Loucy (cell line): ENCODE data around the gene SLIT1.

Experiments used
- H2AFZ ChIP-seq: fragments of 200-600 bp; sonication (generic); 2 replicates; pipeline ENCODE4 v1.6.0; 2016; ENCODE audit warnings: antibody characterized with exemption, mild to moderate bottlenecking, low read length, moderate library complexity
- H3F3A ChIP-seq: fragments of 200-600 bp; 2 replicates; pipeline ENCODE4 v1.6.0; 2016; ENCODE audit warnings: antibody characterized with exemption, low read depth, mild to moderate bottlenecking
- H3K27me3 ChIP-seq: fragments of 200-600 bp; sonication (generic); 2 replicates; pipeline ENCODE4 v1.6.1; 2014; ENCODE audit warnings: low read length, mild to moderate bottlenecking; ENCODE audit not compliant: insufficient read depth, poor library complexity, severe bottlenecking
- H3K36me3 ChIP-seq: fragments of 200-600 bp; sonication (generic); 2 replicates; pipeline ENCODE4 v1.6.1; 2016; ENCODE audit warnings: low read length; ENCODE audit not compliant: insufficient read depth
- H3K4me1 ChIP-seq: fragments of 200-600 bp; sonication (generic); 2 replicates; pipeline ENCODE4 v1.5.1; 2014; ENCODE audit warnings: low read length, mild to moderate bottlenecking; ENCODE audit not compliant: insufficient read depth, poor library complexity, severe bottlenecking
- H3K4me2 ChIP-seq: fragments of 200-600 bp; sonication (generic); 2 replicates; pipeline ENCODE4 v1.6.0; 2014; ENCODE audit warnings: antibody characterized with exemption, low read length, low read depth, mild to moderate bottlenecking; ENCODE audit not compliant: poor library complexity, severe bottlenecking
- H3K4me3 ChIP-seq: fragments of 200-600 bp; sonication (generic); 2 replicates; pipeline ENCODE4 v1.5.1; 2014; ENCODE audit warnings: low read length, mild to moderate bottlenecking, mixed read lengths; ENCODE audit not compliant: poor library complexity, severe bottlenecking
- H3K79me2 ChIP-seq: fragments of 200-600 bp; sonication (generic); 2 replicates; pipeline ENCODE4 v1.6.1; 2014; ENCODE audit warnings: low read length; ENCODE audit not compliant: insufficient read depth
- H3K9ac ChIP-seq: fragments of 200-600 bp; sonication (generic); 2 replicates; pipeline ENCODE4 v1.6.0; 2014; ENCODE audit warnings: mild to moderate bottlenecking, low read depth, low read length, moderate library complexity; ENCODE audit not compliant: poor library complexity, severe bottlenecking
- H3K9me2 ChIP-seq: fragments of 200-600 bp; sonication (generic); replicated peaks from 2 replicates; pipeline ENCODE4 v1.6.1; 2016; ENCODE audit warnings: low read depth, low read length, mixed read lengths
- H3K9me3 ChIP-seq: fragments of 200-600 bp; sonication (generic); 2 replicates; pipeline ENCODE4 v1.6.1; 2014; ENCODE audit warnings: mild to moderate bottlenecking, antibody characterized with exemption, low read length, low read depth; ENCODE audit not compliant: insufficient read depth
- H4K20me1 ChIP-seq: fragments of 200-600 bp; sonication (generic); 2 replicates; pipeline ENCODE4 v1.6.0; 2014; ENCODE audit warnings: antibody characterized with exemption, low read length, mild to moderate bottlenecking; ENCODE audit not compliant: insufficient read depth, poor library complexity, severe bottlenecking
- EZH2phosphoT487 ChIP-seq: fragments of 200-600 bp; IDR thresholded peaks from 2 replicates; pipeline ENCODE4 v1.6.1; 2018; ENCODE audit warnings: antibody characterized with exemption, mild to moderate bottlenecking, moderate library complexity, borderline replicate concordance
- TF ChIP-seq, protein P1 (sequence below): fragments of 200-600 bp; sonication (generic); conservative IDR thresholded peaks from 2 replicates; pipeline ENCODE4 v1.5.1; 2014; ENCODE audit warnings: mild to moderate bottlenecking, antibody characterized with exemption, low read length

The SLIT1 gene

DNA sequence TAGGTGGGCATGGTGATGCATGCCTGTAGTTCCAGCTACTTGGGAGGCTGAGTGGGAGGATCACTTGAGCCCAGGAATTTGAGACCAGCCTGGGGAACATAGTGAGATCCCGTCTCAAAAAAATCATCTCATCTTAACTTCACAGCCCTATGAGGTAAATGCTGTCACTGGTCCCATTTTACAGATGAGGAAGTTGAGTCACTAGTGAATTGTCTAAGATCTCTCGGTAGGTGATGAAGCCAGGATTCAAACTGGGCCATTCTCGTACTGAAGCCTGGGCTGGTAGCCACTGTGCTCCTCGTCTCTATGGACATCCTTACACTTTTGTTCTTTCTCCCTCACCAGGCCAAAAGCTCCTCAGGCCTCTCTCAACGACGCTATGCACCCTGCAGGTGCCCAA lies 6.4 kb downstream of the SLIT1 start:
- Histone ChIP-seq H3K4me2 (no peak overlapping the region), H3K79me2 (no peaks in the 10 kb centered on the region), H4K20me1 (no peaks in the 10 kb centered on the region), H3K27me3 (no peaks in the 10 kb centered on the region), H3K9me2 (no peaks in the 10 kb centered on the region), H3F3A (no peaks in the 10 kb centered on the region), H3K9me3 (no peaks in the 10 kb centered on the region), H2AFZ (no peak overlapping the region), H3K9ac (no peak overlapping the region), H3K4me3 (no peak overlapping the region), H3K4me1 (peaks cover 5% of the 10 kb centered on the region), H3K36me3 (no peaks in the 10 kb centered on the region)
- TF ChIP-seq, protein P1, sequence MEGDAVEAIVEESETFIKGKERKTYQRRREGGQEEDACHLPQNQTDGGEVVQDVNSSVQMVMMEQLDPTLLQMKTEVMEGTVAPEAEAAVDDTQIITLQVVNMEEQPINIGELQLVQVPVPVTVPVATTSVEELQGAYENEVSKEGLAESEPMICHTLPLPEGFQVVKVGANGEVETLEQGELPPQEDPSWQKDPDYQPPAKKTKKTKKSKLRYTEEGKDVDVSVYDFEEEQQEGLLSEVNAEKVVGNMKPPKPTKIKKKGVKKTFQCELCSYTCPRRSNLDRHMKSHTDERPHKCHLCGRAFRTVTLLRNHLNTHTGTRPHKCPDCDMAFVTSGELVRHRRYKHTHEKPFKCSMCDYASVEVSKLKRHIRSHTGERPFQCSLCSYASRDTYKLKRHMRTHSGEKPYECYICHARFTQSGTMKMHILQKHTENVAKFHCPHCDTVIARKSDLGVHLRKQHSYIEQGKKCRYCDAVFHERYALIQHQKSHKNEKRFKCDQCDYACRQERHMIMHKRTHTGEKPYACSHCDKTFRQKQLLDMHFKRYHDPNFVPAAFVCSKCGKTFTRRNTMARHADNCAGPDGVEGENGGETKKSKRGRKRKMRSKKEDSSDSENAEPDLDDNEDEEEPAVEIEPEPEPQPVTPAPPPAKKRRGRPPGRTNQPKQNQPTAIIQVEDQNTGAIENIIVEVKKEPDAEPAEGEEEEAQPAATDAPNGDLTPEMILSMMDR = no peak
- no peak for TF ChIP-seq EZH2phosphoT487

DNA sequence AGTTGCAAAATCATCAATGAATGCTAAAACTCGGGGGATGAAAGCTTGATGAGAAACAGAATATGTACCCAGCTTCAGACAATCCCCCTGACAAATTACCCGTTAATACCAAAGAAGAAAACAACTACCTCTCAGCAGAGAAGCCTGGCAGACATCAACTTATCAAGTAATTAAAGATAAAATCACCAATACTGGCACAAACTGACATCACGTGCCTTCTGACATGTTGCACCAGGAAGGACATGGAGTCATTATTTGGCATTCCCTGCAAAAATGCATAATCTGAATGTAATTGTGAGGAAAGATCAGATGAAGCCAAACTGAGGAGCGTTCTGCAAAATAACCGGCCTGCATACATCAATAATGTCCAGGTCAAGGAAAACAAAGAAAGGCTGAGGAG lies 7.7 kb downstream of the SLIT1 start:
- H3F3A ChIP-seq = no peaks in the 10 kb centered on the region
- no peaks in the 10 kb centered on the region for H3K9me2 ChIP-seq
- no peak overlapping the region for H3K4me3 ChIP-seq
- H4K20me1 ChIP-seq = no peaks in the 10 kb centered on the region
- H3K9ac ChIP-seq = no peak overlapping the region
- H3K4me1 ChIP-seq = peaks cover 5% of the 10 kb centered on the region
- H3K9me3 ChIP-seq = no peaks in the 10 kb centered on the region
- TF ChIP-seq, protein P1 = no peak
- TF ChIP-seq EZH2phosphoT487 = no peak
- H3K79me2 ChIP-seq = no peaks in the 10 kb centered on the region
- H3K36me3 ChIP-seq = no peaks in the 10 kb centered on the region
- no peak overlapping the region for H2AFZ ChIP-seq
- no peak overlapping the region for H3K4me2 ChIP-seq
- no peaks in the 10 kb centered on the region for H3K27me3 ChIP-seq

DNA sequence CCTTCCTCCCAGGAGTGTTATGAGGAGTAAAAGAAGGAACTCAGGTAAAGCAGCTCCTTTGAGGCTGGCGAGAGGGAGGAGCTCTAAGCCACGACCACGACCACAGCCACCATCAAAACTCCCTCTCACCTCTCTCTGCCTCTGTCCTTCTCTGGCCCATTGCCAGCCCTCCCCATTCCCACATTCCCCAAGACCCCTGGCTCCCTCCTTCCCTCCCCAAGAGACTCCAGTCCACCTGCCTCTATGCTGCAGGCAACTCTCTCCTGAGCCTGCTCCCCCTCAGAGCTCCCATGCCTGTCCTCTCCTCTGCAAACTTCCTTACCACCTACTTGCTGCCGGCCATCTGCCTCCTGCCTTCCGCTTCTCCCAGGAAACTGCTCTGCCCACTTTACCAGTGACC lies 9.5 kb downstream of the SLIT1 start:
- Histone ChIP-seq H3F3A (no peaks in the 10 kb centered on the region), H3K27me3 (no peaks in the 10 kb centered on the region), H3K9me2 (no peaks in the 10 kb centered on the region), H4K20me1 (no peaks in the 10 kb centered on the region), H3K9me3 (no peaks in the 10 kb centered on the region), H2AFZ (no peak overlapping the region), H3K9ac (no peak overlapping the region), H3K79me2 (no peaks in the 10 kb centered on the region), H3K36me3 (no peaks in the 10 kb centered on the region), H3K4me1 (peaks cover 5% of the 10 kb centered on the region), H3K4me3 (no peak overlapping the region), H3K4me2 (no peak overlapping the region)
- no peak for TF ChIP-seq EZH2phosphoT487
- TF ChIP-seq, protein P1 = no peak
